Right forelimb (tissue), 1 donor: ENCODE results near the gene MYO18A.
"Not testable (repeated sequence)": the region's sequence is repeated elsewhere in the genome, so short reads cannot be mapped to it uniquely, and the experiment has no call there.

Experiments
- DNase-seq: peaks from one replicate; pipeline ENCODE4 v3.0.0-alpha.2; 2018

The MYO18A gene

GRCh38 chr17:29165261-29165660 is 14.9 kb downstream of the MYO18A start:
- no peak for DNase-seq

DNA sequence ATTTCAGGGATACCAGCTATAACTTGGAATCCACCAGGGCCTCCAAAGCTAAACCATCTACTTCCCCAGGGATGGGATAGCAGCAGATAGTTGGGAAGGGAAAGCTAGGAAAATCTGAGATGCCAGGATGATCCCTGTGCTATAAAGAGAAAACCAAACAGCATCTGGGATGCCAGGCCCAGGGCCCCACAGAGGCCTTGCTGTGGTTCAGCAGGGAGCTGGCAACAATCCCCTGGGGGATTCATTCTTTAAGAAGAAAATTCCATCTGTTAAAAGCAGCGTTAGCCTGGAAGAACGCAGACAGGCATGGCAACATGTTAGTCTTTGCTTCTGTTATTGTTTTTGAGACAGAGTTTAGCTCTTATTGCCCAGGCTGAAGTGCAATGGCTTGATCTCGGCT is 16.6 kb downstream of the MYO18A start:
- no peak for DNase-seq

GRCh38 chr17:29162909-29163341 is 17.3 kb downstream of the MYO18A start:
- no peak for DNase-seq

DNA sequence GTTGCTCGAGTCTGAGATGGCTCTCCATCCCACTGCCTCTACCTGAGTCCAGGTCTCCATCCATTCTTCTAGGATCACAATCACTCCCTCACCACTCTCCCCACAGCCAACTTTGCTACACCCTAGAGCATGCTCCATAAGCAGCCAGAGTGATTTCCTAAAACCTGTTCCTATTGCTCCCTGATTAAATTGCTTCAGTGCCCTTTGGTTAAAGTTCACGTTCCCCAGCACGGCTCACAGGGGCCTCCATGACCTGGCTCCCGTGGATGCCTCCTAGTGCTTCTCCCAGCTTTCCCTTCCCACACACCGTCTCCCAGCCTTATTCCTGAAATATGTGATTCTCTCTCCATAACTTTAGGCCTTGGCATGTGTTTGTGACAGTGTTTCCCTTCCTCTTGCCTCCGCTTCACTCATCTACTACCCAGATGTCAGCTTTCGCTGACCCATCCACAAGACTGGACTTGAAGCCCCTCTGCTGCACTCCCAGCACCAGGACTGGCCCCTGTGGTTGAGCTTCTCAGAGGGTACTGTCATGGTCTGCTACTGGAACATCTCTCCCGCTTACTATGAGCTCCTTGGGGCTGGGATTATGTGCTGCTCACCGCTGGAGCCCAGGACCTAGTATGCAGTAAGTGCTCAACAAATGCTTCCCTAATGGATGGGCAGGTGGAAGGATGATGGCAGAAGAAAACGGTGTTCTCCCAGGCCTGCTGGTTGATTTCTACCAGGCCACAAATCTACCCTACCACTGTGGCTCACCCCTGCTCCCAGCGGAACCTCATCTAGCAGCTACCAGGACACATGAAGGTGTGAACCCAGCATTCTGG is 17.9 kb downstream of the MYO18A start:
- no peak for DNase-seq

GRCh38 chr17:29160253-29160652 is 19.9 kb downstream of the MYO18A start:
- no peak for DNase-seq

DNA sequence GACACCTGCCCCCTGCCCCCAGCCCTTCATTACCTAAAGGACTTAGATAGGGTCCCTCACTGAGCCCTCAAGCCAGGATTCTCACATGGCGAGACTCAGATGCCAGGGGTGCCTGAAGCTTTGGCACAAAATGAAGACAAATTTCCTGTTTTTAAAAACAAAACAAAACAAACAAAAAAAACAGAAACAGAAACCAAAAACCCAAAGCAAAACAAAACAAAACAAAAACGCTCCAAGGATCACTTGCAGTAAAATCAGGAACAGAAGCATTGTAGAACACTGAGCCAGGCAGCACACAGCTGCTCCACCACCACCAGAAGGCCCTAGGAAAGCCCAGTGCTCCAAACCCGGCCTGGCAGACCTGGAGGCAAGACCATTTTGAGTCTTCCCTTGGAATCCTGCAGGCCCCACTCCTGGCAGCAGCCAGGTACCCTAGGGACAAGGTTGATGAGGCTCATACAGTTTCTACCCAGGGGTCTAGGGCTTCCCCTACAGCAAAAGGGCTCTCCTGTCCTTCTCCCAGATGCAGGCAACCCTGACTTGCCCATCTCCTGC is 20.8 kb downstream of the MYO18A start:
- no peak for DNase-seq

- DNase-seq, result no peak
Observed at GRCh38 chr17:29158488-29159275, 21.5 kb downstream of the MYO18A start.

- no peak for DNase-seq
Observed at GRCh38 chr17:29158096-29158487, 22.1 kb downstream of the MYO18A start.

- no peak for DNase-seq
Observed at GRCh38 chr17:29157310-29157709, 22.9 kb downstream of the MYO18A start.

GRCh38 chr17:29156781-29157180 is 23.4 kb downstream of the MYO18A start:
- DNase-seq, result no peak

DNA sequence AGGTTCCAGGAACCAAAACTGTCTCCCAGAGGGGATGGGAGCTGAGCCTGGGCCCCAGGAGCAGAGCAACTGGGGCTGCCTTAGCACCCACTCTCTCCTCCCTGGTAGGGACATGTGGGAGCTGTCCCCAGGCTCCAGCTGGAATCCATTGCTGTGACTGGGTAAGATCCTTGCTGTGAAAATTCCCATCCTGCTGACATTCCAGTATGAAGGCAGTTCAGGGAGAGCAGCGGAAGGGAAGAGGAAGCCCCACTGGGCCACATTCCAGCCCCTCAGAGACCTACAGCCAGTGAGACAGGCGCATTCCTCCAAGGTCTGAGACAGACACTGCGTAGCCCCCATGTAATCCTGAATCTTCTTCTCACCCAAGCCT is 24.2 kb downstream of the MYO18A start:
- DNase-seq, result no peak

GRCh38 chr17:29155227-29155965 is 24.8 kb downstream of the MYO18A start:
- DNase-seq, result no peak

DNA sequence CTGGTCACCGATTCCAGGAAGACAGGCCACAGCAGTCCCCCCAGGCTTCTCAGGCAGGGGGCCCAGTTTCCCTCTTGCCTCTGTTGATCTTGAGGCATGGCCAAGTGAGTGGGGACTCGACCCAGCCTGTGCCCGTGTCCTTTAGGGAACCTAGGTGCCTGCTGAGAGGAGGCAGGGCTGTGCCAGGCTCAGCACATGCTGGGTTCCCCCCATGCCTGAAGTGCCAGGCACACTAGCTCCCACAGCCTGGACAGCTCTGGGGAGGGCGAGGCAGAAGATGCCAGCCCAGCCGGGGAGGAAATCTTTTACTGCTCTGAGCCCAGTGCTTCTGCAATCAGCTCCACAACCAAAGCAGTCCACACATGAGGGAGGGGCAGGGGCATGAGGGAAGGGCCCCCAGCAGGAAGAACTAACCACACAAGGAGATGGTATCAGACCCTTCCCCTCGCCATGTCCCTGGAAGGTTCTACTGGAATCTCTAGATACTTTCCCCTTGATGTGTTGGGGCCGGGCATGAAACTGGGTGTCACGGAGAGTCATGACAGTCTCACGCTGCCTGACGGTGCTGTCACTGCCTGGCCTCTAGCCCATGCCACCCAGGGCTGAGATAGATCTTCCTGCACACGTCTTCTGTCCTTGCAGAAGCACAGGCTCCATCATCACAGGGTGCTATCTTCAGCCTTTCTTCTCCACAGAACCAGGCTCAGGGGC is 25.5 kb downstream of the MYO18A start:
- DNase-seq, result no peak

GRCh38 chr17:29151567-29151966 is 28.6 kb downstream of the MYO18A start:
- DNase-seq, result no peak

- no peak for DNase-seq
Observed at GRCh38 chr17:29150161-29150560, 30.0 kb downstream of the MYO18A start.

DNA sequence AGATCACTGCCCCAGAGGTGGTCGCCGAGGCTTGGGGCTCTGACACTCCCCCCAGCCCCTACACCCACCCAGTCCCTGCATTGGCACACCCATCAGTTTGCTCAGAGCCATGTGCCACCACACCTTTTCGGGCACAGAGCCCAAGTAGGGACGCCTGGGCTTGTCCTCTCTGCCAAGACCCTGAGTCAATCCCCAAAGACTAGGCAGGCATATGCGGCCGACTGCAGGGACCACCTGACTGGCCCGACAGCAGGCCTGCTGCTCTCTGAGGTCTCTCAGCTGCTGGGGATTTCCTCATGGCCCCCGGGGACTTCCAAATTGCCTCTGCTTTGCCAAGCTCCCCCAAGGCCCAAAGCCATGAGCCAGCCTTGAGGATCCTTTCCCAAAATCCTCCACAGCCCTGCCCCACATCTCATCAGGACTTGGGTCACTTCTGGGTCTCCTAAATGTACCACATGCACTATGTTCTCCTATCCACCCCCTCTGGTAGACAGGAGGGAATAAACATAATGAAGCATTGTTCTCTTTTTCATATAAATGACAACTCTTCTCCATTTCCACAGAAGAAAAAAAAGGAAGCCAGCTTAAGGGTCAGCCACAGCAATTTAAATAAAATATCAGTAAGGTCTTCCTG is 30.6 kb downstream of the MYO18A start:
- no peak for DNase-seq

DNA sequence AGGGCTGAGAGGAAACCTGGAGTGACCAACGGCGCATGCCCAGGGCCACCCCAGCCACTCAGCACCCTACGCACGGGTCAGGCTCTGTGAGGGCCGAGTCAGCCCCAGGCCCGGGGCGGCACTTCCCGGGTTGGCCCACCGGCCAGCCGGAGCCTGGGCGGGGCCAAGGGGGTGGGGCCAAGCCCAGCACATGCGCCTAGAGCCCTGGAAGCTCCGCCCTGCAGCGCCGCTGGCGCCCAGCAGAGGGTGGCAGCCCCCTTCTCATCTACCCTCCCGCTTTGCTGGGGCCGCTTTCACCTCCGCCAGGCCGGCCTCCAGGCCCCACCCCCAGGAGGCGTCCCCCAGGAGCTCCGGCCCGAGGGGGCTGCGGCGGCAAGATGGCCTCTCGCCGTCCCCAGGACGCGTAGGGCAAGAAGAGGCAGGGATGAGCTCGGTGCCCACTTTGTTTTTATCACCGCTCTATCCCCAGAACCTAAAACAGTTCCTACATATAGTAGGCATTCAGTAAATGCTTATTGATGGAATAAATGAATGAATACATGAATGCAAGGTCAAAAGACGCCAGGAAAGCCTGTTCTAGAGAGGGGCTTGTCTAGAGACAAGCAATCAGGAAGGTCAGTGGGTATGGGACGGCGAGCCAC is 31.3 kb downstream of the MYO18A start:
- DNase-seq, result peak; percentile 93

DNA sequence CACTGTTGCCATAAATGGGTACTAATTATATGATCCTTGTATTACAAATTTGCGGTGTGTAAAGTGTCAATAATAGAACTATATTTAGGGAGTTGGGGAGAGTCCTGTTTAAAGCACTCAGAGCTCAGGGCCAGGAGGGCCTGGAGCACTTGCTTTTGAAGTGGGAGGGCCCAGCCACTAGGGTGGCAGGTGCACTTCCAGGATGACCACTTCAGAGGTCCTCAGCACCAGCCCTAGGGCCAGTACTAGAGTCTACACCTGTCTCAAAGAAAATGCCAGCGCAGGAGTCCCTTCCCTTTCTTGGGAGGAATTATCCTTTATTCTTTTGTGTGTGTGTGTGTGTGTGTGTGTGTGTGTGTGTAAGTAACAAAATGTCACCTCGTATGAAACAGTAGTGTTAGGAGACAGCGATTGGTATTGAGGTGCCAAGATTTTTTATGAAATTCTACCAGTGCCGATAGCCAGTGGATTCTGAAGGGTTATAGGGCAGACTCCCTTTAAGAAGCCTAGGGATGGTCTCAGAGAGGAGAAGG is 31.9 kb downstream of the MYO18A start:
- DNase-seq, result no peak

GRCh38 chr17:29147682-29148081 is 32.5 kb downstream of the MYO18A start:
- DNase-seq, result no peak

- DNase-seq, result not testable (repeated sequence)
Observed at GRCh38 chr17:29147228-29147627, 33.0 kb downstream of the MYO18A start.

- DNase-seq, result no peak
Observed at GRCh38 chr17:29146369-29146972, 33.7 kb downstream of the MYO18A start.
